ENCODE results near the gene CALML3.

CALML3 gene

DNA sequence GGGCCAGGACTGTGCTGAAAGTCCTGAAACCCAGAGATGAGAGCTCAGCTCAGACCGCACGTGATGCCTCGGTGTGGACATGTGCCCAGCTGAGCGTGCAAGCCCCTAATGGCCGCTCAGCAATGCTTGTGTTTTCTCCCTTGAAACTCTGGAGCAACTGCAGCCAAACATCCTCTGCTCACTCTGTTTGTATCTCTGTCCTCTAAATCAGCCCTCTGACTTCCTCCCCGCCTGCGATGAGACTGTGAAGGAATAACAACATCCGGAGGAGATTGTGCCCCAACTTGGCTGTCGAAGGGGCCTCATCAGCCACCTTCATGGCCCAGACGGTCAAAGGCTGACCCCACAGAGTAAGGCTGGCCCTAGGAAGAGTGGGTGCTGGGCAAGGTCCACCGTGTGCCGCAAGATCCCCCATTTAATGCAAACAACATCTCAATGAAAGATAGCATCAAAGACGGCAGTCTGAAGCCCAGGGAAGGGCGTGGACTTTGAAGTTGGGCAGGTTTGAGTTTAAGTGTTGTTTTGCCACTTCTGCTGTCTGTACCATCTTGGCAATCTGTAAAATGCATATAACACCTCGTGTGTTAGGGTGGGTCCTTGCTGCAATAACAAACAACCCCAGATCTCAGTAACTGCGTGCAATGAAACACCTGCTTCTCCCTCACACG is 39.9 kb downstream of the CALML3 start:
- no peak overlapping the region for H3K27ac ChIP-seq (ENCODE audit: low read depth, low read length, poor library complexity, severe bottlenecking)
- no peak for TF ChIP-seq EZH2 (IDR thresholded peaks at IDR 0.05; ENCODE audit: borderline replicate concordance, low read length)
- TF ChIP-seq, protein P1, sequence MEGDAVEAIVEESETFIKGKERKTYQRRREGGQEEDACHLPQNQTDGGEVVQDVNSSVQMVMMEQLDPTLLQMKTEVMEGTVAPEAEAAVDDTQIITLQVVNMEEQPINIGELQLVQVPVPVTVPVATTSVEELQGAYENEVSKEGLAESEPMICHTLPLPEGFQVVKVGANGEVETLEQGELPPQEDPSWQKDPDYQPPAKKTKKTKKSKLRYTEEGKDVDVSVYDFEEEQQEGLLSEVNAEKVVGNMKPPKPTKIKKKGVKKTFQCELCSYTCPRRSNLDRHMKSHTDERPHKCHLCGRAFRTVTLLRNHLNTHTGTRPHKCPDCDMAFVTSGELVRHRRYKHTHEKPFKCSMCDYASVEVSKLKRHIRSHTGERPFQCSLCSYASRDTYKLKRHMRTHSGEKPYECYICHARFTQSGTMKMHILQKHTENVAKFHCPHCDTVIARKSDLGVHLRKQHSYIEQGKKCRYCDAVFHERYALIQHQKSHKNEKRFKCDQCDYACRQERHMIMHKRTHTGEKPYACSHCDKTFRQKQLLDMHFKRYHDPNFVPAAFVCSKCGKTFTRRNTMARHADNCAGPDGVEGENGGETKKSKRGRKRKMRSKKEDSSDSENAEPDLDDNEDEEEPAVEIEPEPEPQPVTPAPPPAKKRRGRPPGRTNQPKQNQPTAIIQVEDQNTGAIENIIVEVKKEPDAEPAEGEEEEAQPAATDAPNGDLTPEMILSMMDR (IDR thresholded peaks at IDR 0.05; ENCODE audit: low read length): no peak
- no peaks in the 10 kb centered on the region for H4K20me1 ChIP-seq (ENCODE audit: insufficient read depth, low read length)
- no peaks in the 10 kb centered on the region for H3K9me2 ChIP-seq (ENCODE audit: low read depth, low read length)
- H3K79me2 ChIP-seq (ENCODE audit: insufficient read depth, low read length): no peaks in the 10 kb centered on the region
- peaks cover 10% of the 10 kb centered on the region for H3K4me1 ChIP-seq (ENCODE audit: insufficient read depth, low read length, severe bottlenecking)
- H3K9me3 ChIP-seq (ENCODE audit: low read length): no peaks in the 10 kb centered on the region
- H3K4me3 ChIP-seq (ENCODE audit: low read depth, low read length, poor library complexity, severe bottlenecking): no peak overlapping the region
- peak overlapping the region; percentile 43; the same call in 1 of the 2 replicates for H3K4me2 ChIP-seq (ENCODE audit: low read length)
- no peaks in the 10 kb centered on the region for H3F3A ChIP-seq (ENCODE audit: insufficient read depth, low read length)
- no peaks in the 10 kb centered on the region for H3K36me3 ChIP-seq (ENCODE audit: insufficient read depth, low read length)
- H3K9ac ChIP-seq (ENCODE audit: low read length): no peak overlapping the region
- peaks cover 3% of the 10 kb centered on the region; the same call in 1 of the 2 replicates for H3K27me3 ChIP-seq (ENCODE audit: insufficient read depth, low read length)
- H2AFZ ChIP-seq (ENCODE audit: low read length): no peak overlapping the region

DNA sequence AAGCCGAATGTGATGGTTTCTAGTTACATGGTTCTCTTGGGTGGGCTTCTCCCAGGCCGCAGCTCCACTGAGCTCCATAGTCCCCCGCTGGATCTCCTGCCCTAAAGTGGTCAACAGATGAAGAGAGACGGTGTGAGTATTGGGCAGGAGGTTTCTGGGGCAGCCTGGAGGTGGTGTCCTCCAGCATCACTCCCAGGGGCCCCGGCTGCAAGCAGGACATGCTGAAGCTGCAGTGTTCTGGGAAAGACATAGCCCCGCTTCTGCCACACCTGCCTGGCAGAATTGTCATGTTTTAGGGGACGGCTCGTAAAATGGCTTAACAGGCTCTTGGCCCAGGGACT is 40.4 kb downstream of the CALML3 start:
- no peak overlapping the region for H3K9ac ChIP-seq (ENCODE audit: low read length)
- no peaks in the 10 kb centered on the region for H4K20me1 ChIP-seq (ENCODE audit: insufficient read depth, low read length)
- no peaks in the 10 kb centered on the region for H3K79me2 ChIP-seq (ENCODE audit: insufficient read depth, low read length)
- H3F3A ChIP-seq (ENCODE audit: insufficient read depth, low read length): no peaks in the 10 kb centered on the region
- no peaks in the 10 kb centered on the region for H3K36me3 ChIP-seq (ENCODE audit: insufficient read depth, low read length)
- peaks cover 3% of the 10 kb centered on the region; the same call in 1 of the 2 replicates for H3K27me3 ChIP-seq (ENCODE audit: insufficient read depth, low read length)
- H2AFZ ChIP-seq (ENCODE audit: low read length): no peak overlapping the region
- H3K4me2 ChIP-seq (ENCODE audit: low read length): no peak overlapping the region
- H3K4me1 ChIP-seq (ENCODE audit: insufficient read depth, low read length, severe bottlenecking): peaks cover 10% of the 10 kb centered on the region
- no peaks in the 10 kb centered on the region for H3K9me2 ChIP-seq (ENCODE audit: low read depth, low read length)
- no peaks in the 10 kb centered on the region for H3K9me3 ChIP-seq (ENCODE audit: low read length)
- no peak for TF ChIP-seq EZH2 (IDR thresholded peaks at IDR 0.05; ENCODE audit: borderline replicate concordance, low read length)
- TF ChIP-seq, protein P1 (IDR thresholded peaks at IDR 0.05; ENCODE audit: low read length): no peak
- no peak overlapping the region for H3K27ac ChIP-seq (ENCODE audit: low read depth, low read length, poor library complexity, severe bottlenecking)
- H3K4me3 ChIP-seq (ENCODE audit: low read depth, low read length, poor library complexity, severe bottlenecking): no peak overlapping the region

DNA sequence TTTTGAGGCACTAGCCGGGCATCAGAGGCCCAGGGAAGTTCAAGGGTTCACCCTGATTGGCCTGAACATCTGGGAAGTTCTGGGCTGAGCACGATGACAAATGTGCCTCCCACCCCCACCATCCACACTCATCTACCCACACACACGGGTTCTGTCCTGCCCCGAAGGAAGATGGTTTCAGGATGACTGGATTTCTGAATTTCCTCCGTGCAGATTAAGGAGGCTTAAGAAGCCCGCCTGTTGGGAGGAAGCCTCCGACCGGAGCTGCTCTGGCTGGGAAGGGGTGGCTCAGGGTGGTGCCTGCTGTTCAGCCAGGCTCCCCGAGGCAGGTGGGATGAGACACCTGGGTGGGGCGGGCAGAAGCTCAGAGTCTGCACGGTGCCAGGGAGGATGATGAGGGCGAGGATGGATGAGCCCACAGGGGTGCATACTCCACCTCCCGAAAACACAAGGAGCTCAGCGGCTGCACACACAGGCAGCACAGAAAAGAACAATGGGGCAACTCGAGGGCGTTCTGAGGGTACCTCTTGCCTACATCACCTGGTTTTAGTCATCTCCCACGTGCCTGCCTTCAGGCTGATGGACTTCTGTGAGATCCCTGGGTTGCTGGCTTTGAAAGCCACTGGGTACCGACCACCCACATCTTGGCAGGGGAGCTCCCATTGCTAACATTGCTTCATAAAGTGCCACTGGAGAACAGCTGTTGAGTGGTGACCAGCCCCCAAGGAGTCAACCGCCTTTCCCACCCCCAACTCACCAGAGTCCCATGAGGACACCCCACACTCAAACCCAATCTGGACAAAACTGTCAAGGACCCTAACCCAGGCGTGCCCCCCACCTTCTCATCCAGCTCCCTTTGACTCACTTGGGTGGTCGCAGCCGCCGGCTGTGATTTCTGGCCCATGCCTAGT is 41.2 kb downstream of the CALML3 start:
- H3K9ac ChIP-seq (ENCODE audit: low read length): no peak overlapping the region
- no peak overlapping the region for H3K27ac ChIP-seq (ENCODE audit: low read depth, low read length, poor library complexity, severe bottlenecking)
- H2AFZ ChIP-seq (ENCODE audit: low read length): no peak overlapping the region
- H3K36me3 ChIP-seq (ENCODE audit: insufficient read depth, low read length): no peaks in the 10 kb centered on the region
- H3F3A ChIP-seq (ENCODE audit: insufficient read depth, low read length): no peaks in the 10 kb centered on the region
- H4K20me1 ChIP-seq (ENCODE audit: insufficient read depth, low read length): no peaks in the 10 kb centered on the region
- H3K9me2 ChIP-seq (ENCODE audit: low read depth, low read length): no peaks in the 10 kb centered on the region
- H3K79me2 ChIP-seq (ENCODE audit: insufficient read depth, low read length): no peaks in the 10 kb centered on the region
- TF ChIP-seq EZH2 (IDR thresholded peaks at IDR 0.05; ENCODE audit: borderline replicate concordance, low read length): no peak
- TF ChIP-seq, protein P1 (IDR thresholded peaks at IDR 0.05; ENCODE audit: low read length): no peak
- H3K4me1 ChIP-seq (ENCODE audit: insufficient read depth, low read length, severe bottlenecking): peaks cover 10% of the 10 kb centered on the region
- no peak overlapping the region for H3K4me3 ChIP-seq (ENCODE audit: low read depth, low read length, poor library complexity, severe bottlenecking)
- H3K9me3 ChIP-seq (ENCODE audit: low read length): no peaks in the 10 kb centered on the region
- H3K4me2 ChIP-seq (ENCODE audit: low read length): no peak overlapping the region
- peaks cover 5% of the 10 kb centered on the region; the same call in 1 of the 2 replicates for H3K27me3 ChIP-seq (ENCODE audit: insufficient read depth, low read length)

Measured in OCI-LY1 (cell line).